Measurements from ENCODE around the gene PCDHGC3.
A peak's percentile ranks its signal among the peaks of the same experiment; 100 is the strongest.

DNA sequence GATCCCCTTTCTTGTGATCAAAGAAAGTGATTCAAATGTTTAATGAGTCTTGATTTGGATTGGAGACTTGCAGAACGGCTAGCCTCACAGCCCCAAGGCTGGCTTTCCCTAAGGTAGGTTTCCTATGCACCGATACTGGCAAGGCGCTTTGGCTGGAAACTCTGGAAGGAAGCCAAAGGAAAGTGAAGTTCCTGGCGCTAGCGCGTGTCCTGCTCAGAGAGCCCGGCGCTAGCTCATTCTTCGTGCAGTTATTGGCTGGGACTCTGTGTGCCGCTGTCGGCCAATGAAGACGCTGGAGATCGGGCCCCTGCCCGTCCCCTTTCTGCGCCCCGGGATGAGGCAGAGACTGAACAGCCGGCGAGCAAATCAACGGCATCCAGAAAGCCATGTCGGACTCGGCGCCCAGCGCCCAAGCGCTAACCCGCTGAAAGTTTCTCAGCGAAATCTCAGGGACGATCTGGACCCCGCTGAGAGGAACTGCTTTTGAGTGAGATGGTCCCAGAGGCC, at the start of gene PCDHGC3:
- TF ChIP-seq, protein P1, sequence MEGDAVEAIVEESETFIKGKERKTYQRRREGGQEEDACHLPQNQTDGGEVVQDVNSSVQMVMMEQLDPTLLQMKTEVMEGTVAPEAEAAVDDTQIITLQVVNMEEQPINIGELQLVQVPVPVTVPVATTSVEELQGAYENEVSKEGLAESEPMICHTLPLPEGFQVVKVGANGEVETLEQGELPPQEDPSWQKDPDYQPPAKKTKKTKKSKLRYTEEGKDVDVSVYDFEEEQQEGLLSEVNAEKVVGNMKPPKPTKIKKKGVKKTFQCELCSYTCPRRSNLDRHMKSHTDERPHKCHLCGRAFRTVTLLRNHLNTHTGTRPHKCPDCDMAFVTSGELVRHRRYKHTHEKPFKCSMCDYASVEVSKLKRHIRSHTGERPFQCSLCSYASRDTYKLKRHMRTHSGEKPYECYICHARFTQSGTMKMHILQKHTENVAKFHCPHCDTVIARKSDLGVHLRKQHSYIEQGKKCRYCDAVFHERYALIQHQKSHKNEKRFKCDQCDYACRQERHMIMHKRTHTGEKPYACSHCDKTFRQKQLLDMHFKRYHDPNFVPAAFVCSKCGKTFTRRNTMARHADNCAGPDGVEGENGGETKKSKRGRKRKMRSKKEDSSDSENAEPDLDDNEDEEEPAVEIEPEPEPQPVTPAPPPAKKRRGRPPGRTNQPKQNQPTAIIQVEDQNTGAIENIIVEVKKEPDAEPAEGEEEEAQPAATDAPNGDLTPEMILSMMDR (IDR thresholded peaks at IDR 0.05), result peak; percentile 58 to 80 (median 66)
- peak; percentile 70 to 74 for TF ChIP-seq POLR2A (IDR thresholded peaks at IDR 0.05)
